Stimulated activated CD8-positive, alpha-beta memory T cell treated with anti-CD3 and anti-CD28 coated beads, Interleukin-4, amount 100 ng/mL, for 48 hours (primary cell): ENCODE measurements around the gene GRB10.
A peak's percentile ranks its signal among the peaks of the same experiment; 100 is the strongest.

Experiments used
- DNase-seq: peaks from one replicate; pipeline ENCODE4 v3.0.0-alpha.2; 2020

Gene GRB10

GRCh38 chr7:50628434-50629084 lies 154.1 kb downstream of the GRB10 start:
- no peak for DNase-seq

- no peak for DNase-seq
These were observed 154.8 kb downstream of the GRB10 start for GRCh38 chr7:50627824-50628361.

GRCh38 chr7:50626286-50626685 lies 156.4 kb downstream of the GRB10 start:
- DNase-seq: no peak

- DNase-seq: no peak
These were observed 157.3 kb downstream of the GRB10 start for GRCh38 chr7:50625360-50625759.

GRCh38 chr7:50622821-50623220 lies 159.9 kb downstream of the GRB10 start:
- DNase-seq: no peak

GRCh38 chr7:50621973-50622490 lies 160.7 kb downstream of the GRB10 start:
- no peak for DNase-seq

- no peak for DNase-seq
These were observed 161.5 kb downstream of the GRB10 start for GRCh38 chr7:50621206-50621605.

GRCh38 chr7:50620433-50620832 lies 162.3 kb downstream of the GRB10 start:
- DNase-seq: no peak

- no peak for DNase-seq
These were observed 163.0 kb downstream of the GRB10 start for GRCh38 chr7:50619684-50620083.

GRCh38 chr7:50618281-50618680 lies 164.4 kb downstream of the GRB10 start:
- DNase-seq: no peak

GRCh38 chr7:50615519-50616080 lies 167.1 kb downstream of the GRB10 start:
- DNase-seq: no peak

- no peak for DNase-seq
These were observed 167.8 kb downstream of the GRB10 start for GRCh38 chr7:50614721-50615518.

- no peak for DNase-seq
These were observed 169.2 kb downstream of the GRB10 start for GRCh38 chr7:50613473-50613872.

GRCh38 chr7:50612704-50613103 lies 170.0 kb downstream of the GRB10 start:
- DNase-seq: no peak

GRCh38 chr7:50610521-50611277 lies 172.0 kb downstream of the GRB10 start:
- peak; percentile 45 for DNase-seq

GRCh38 chr7:50608196-50608906 lies 174.3 kb downstream of the GRB10 start:
- DNase-seq: no peak

GRCh38 chr7:50607524-50608125 lies 175.1 kb downstream of the GRB10 start:
- no peak for DNase-seq

GRCh38 chr7:50605059-50605458 lies 177.6 kb downstream of the GRB10 start:
- no peak for DNase-seq

- DNase-seq: no peak
These were observed 179.4 kb downstream of the GRB10 start for GRCh38 chr7:50603287-50603686.

- DNase-seq: no peak
These were observed 183.3 kb downstream of the GRB10 start for GRCh38 chr7:50599385-50599784.

GRCh38 chr7:50598460-50599343 lies 184.0 kb downstream of the GRB10 start:
- no peak for DNase-seq
